ENCODE measurements around the gene UNC50. TPM values are rescaled to one million over a fixed set of nuclear protein-coding genes. Genes with fewer than 3 reads are reported as not detected.

The UNC50 gene
- total and polyA plus RNA-seq, 2 donors from 2014 or later: 53.2 to 58.0 TPM

GRCh38 chr2:98634406-98635092 lies 26.2 kb downstream of the UNC50 start:
- DNase-seq (peak in 1 of 5 donors; percentile 15), FAIRE-seq (no peak)
- Histone ChIP-seq H3K9ac (ENCODE audit: low read length in 3 of 3) (no peak overlapping the region), H3K9me3 (ENCODE audit: control insufficient read depth in 2 of 3, insufficient read depth in 1 of 3, low read length in 3 of 3) (no peaks in the 10 kb centered on the region), H3K4me3 (ENCODE audit: low read length in 3 of 3) (no peak overlapping the region), H3K27me3 (ENCODE audit: control insufficient read depth, insufficient read depth, low read length) (no peaks in the 10 kb centered on the region), H3K36me3 (ENCODE audit: control insufficient read depth in 2 of 3, insufficient read depth in 3 of 3, low read length in 3 of 3) (peaks cover 0 to 15% (median 6%) of the 10 kb centered on the region in 3 donors), H3K4me1 (ENCODE audit: control insufficient read depth in 2 of 3, insufficient read depth in 2 of 3, low read depth in 1 of 3, low read length in 3 of 3) (no peaks in the 10 kb centered on the region), H3K27ac (ENCODE audit: low read depth in 2 of 2, low read length in 2 of 2) (no peak overlapping the region)
- intact Hi-C loops (cut with DNase I): no loop called here
- TF ChIP-seq, protein P1, sequence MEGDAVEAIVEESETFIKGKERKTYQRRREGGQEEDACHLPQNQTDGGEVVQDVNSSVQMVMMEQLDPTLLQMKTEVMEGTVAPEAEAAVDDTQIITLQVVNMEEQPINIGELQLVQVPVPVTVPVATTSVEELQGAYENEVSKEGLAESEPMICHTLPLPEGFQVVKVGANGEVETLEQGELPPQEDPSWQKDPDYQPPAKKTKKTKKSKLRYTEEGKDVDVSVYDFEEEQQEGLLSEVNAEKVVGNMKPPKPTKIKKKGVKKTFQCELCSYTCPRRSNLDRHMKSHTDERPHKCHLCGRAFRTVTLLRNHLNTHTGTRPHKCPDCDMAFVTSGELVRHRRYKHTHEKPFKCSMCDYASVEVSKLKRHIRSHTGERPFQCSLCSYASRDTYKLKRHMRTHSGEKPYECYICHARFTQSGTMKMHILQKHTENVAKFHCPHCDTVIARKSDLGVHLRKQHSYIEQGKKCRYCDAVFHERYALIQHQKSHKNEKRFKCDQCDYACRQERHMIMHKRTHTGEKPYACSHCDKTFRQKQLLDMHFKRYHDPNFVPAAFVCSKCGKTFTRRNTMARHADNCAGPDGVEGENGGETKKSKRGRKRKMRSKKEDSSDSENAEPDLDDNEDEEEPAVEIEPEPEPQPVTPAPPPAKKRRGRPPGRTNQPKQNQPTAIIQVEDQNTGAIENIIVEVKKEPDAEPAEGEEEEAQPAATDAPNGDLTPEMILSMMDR (IDR thresholded peaks at IDR 0.05; ENCODE audit: borderline replicate concordance, extremely low read depth, insufficient read depth): no peak

DNA sequence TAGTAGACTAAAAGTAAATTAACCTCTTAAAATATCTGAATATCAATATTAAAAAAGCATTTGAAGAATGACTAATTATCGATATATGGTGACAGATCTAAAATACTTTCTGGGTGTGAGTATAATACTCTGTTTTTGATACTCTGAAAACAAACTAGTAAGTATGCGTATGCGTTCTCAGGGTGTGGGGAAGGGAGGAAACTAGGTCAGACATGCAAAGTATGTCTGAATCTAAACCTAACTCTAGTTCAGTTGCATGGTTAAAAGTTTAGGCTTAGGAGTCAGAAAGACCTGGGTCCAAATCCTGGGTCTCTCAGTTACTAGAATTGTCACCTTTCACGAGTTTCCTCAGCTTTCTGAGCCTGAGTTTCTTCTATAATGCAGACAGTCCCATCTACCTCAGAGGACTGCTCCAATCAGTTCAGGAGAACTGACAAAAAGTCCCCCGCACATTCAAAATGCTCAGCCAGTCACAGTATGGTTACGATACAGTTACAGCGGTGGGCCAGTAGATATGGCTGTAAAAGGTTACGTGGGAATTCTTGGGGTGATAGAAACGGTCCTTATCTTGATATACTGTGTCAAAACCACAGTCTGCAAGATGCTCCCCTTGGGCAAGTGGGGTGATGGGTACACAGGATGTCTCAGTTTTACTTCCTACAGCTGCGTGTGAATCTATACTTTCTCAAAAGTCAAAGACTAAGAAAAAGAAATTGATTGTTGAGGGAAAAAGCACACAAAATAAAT lies 29.2 kb downstream of the UNC50 start:
- H3K4me3 ChIP-seq (ENCODE audit: low read length in 3 of 3): no peak overlapping the region
- no peaks in the 10 kb centered on the region for H3K4me1 ChIP-seq (ENCODE audit: control insufficient read depth in 2 of 3, insufficient read depth in 2 of 3, low read depth in 1 of 3, low read length in 3 of 3)
- H3K9ac ChIP-seq (ENCODE audit: low read length in 3 of 3): no peak overlapping the region
- no peaks in the 10 kb centered on the region for H3K27me3 ChIP-seq (ENCODE audit: control insufficient read depth, insufficient read depth, low read length)
- DNase-seq: no peak
- intact Hi-C loops (cut with DNase I): no loop called here
- TF ChIP-seq, protein P1 (IDR thresholded peaks at IDR 0.05; ENCODE audit: borderline replicate concordance, extremely low read depth, insufficient read depth): no peak
- no peaks in the 10 kb centered on the region for H3K9me3 ChIP-seq (ENCODE audit: control insufficient read depth in 2 of 3, insufficient read depth in 1 of 3, low read length in 3 of 3)
- no peak overlapping the region for H3K27ac ChIP-seq (ENCODE audit: low read depth in 2 of 2, low read length in 2 of 2)
- no peak for FAIRE-seq
- H3K36me3 ChIP-seq (ENCODE audit: control insufficient read depth in 2 of 3, insufficient read depth in 3 of 3, low read length in 3 of 3): peaks cover 0 to 18% (median 6%) of the 10 kb centered on the region in 3 donors

GRCh38 chr2:98643496-98644100 lies 35.2 kb downstream of the UNC50 start:
- Histone ChIP-seq H3K27me3 (ENCODE audit: control insufficient read depth, insufficient read depth, low read length) (no peaks in the 10 kb centered on the region), H3K9ac (ENCODE audit: low read length in 3 of 3) (no peak overlapping the region), H3K4me3 (ENCODE audit: low read length in 3 of 3) (no peak overlapping the region), H3K4me1 (ENCODE audit: control insufficient read depth in 2 of 3, insufficient read depth in 2 of 3, low read depth in 1 of 3, low read length in 3 of 3) (no peaks in the 10 kb centered on the region), H3K9me3 (ENCODE audit: control insufficient read depth in 2 of 3, insufficient read depth in 1 of 3, low read length in 3 of 3) (no peaks in the 10 kb centered on the region), H3K27ac (ENCODE audit: low read depth in 2 of 2, low read length in 2 of 2) (no peak overlapping the region), H3K36me3 (ENCODE audit: control insufficient read depth in 2 of 3, insufficient read depth in 3 of 3, low read length in 3 of 3) (peaks cover 0 to 6% (median 0%) of the 10 kb centered on the region in 3 donors)
- intact Hi-C loops (cut with DNase I): no loop called here
- TF ChIP-seq, protein P1 (IDR thresholded peaks at IDR 0.05; ENCODE audit: borderline replicate concordance, extremely low read depth, insufficient read depth): no peak
- FAIRE-seq (no peak), DNase-seq (no peak)

Measured in kidney (tissue), 14 donors.